PC-3 (cell line): Measurements from ENCODE around the gene DHRS11. TPM values are rescaled to one million over a fixed set of nuclear protein-coding genes. Genes with fewer than 3 reads are reported as not detected.

ENCODE experiments used
- ATAC-seq: fragments of 200-7000 bp; cut with Tn5 transposase; 2 replicates; pipeline ENCODE4 v1.9.1; 2020; ENCODE audit warnings: mild to moderate bottlenecking, moderate library complexity
- BruUV-seq: library from RNA; stranded (reverse); fragments of 400-500 nt; replicated peaks from 2 replicates; lab custom pipeline; 2021; lab: Mats Ljungman, UMichigan
- CTCF ChIA-PET: fragments of 300-600 bp; sonication (Branson Sonifier 250); formaldehyde crosslinking; loops from one replicate; lab custom pipeline; 2022; ENCODE audit warnings: antibody characterized with exemption; lab: Charles Lee
- POLR2A ChIA-PET: fragments of 300-600 bp; sonication (Branson Sonifier 250); formaldehyde crosslinking; loops from one replicate; lab custom pipeline; 2022; ENCODE audit warnings: antibody characterized with exemption; ENCODE audit not compliant: unreplicated experiment; lab: Charles Lee
- DNase-seq: peaks from one replicate; pipeline ENCODE4 v3.0.0-alpha.2; 2015
- H2AFZ ChIP-seq: fragments of 300-600 bp; sonication (generic); 2 replicates; pipeline ENCODE4 v1.6.0; 2016; ENCODE audit warnings: antibody characterized with exemption, low read length
- H3F3A ChIP-seq: fragments of 300-600 bp; sonication (generic); one replicate; pipeline ENCODE4 v1.6.0; 2017; ENCODE audit warnings: antibody characterized with exemption, low read length, control low read depth, mild to moderate bottlenecking; ENCODE audit not compliant: unreplicated experiment
- H3K27ac ChIP-seq: fragments of 300-600 bp; sonication (generic); 2 replicates; pipeline ENCODE4 v1.5.1; 2016; ENCODE audit warnings: mild to moderate bottlenecking, low read length
- H3K27me3 ChIP-seq: fragments of 300-600 bp; sonication (generic); 2 replicates; pipeline ENCODE4 v1.6.1; 2016; ENCODE audit warnings: low read length, mixed read lengths
- H3K36me3 ChIP-seq: fragments of 300-600 bp; sonication (generic); 2 replicates; pipeline ENCODE4 v1.6.1; 2016; ENCODE audit warnings: low read depth, mixed run types, low read length, mixed read lengths
- H3K4me1 ChIP-seq: fragments of 300-600 bp; sonication (generic); 2 replicates; pipeline ENCODE4 v1.5.1; 2016; ENCODE audit warnings: low read length; ENCODE audit not compliant: insufficient read depth
- H3K4me2 ChIP-seq: fragments of 300-600 bp; sonication (generic); 2 replicates; pipeline ENCODE4 v1.6.0; 2016; ENCODE audit warnings: low read length
- H3K4me3 ChIP-seq: fragments of 300-600 bp; sonication (generic); 2 replicates; pipeline ENCODE4 v1.5.1; 2016; ENCODE audit warnings: mild to moderate bottlenecking, low read length, mixed read lengths
- H3K79me2 ChIP-seq: fragments of 300-600 bp; sonication (generic); 2 replicates; pipeline ENCODE4 v1.6.1; 2017; ENCODE audit warnings: low read length, mixed read lengths
- H3K9ac ChIP-seq: fragments of 300-600 bp; sonication (generic); 2 replicates; pipeline ENCODE4 v1.6.0; 2016; ENCODE audit warnings: mild to moderate bottlenecking, low read length
- H3K9me2 ChIP-seq: fragments of 300-600 bp; sonication (generic); replicated peaks from 2 replicates; pipeline ENCODE4 v1.6.1; 2016; ENCODE audit warnings: mixed run types, low read length, mixed read lengths
- H3K9me3 ChIP-seq: fragments of 300-600 bp; sonication (generic); 2 replicates; pipeline ENCODE4 v1.6.1; 2016; ENCODE audit warnings: low read length, mixed read lengths
- H4K20me1 ChIP-seq: fragments of 300-600 bp; sonication (generic); 2 replicates; pipeline ENCODE4 v1.6.1; 2016; ENCODE audit warnings: low read length, mixed read lengths
- CTCF ChIP-seq: fragments of 300-600 bp; sonication (generic); conservative IDR thresholded peaks from 2 replicates; pipeline ENCODE4 v1.5.1; 2017; ENCODE audit warnings: antibody characterized with exemption, low read depth, mild to moderate bottlenecking, low read length
- EZH2 ChIP-seq: fragments of 300-600 bp; sonication (generic); IDR thresholded peaks from one replicate; pipeline ENCODE4 v1.6.1; 2017; ENCODE audit warnings: antibody characterized with exemption, mild to moderate bottlenecking, low read length; ENCODE audit not compliant: unreplicated experiment
- EZH2phosphoT487 ChIP-seq: fragments of 300-600 bp; sonication (generic); IDR thresholded peaks from 2 replicates; pipeline ENCODE4 v1.6.1; 2018; ENCODE audit warnings: mild to moderate bottlenecking, antibody characterized with exemption, low read length, borderline replicate concordance
- intact Hi-C: fragments of 100-400 bp; cut with micrococcal nuclease; formaldehyde crosslinking; loops from 2 replicates; pipeline ENCODE4 v1.9.0; 2023
- total RNA-seq: library from RNA; depleted of rRNA; stranded (reverse); fragments of >200 nt; gene quantifications from 2 replicates; pipeline ENCODE4 v1.2.3, GENCODE V29; 2014

DHRS11 gene
- total RNA-seq, 1 experiment from 2014 or later = 14.8 TPM

GRCh38 chr17:36629970-36630502 is 38.4 kb downstream of the DHRS11 start:
- H3K9ac ChIP-seq = no peak overlapping the region
- no peaks in the 10 kb centered on the region for H3F3A ChIP-seq
- H4K20me1 ChIP-seq = no peaks in the 10 kb centered on the region
- no peaks in the 10 kb centered on the region for H3K9me2 ChIP-seq
- TF ChIP-seq EZH2phosphoT487 (no peak), CTCF (no peak), EZH2 (no peak)
- DNase-seq (no peak), ATAC-seq (no peak)
- no peak overlapping the region for H2AFZ ChIP-seq
- intact Hi-C loops = loop anchor here (5.0 kb wide), 1 partner anchor 322 kb away; no protein-coding TSS in a partner anchor
- H3K36me3 ChIP-seq = no peaks in the 10 kb centered on the region
- H3K9me3 ChIP-seq = no peaks in the 10 kb centered on the region
- H3K4me3 ChIP-seq = no peak overlapping the region
- no peaks in the 10 kb centered on the region for H3K4me1 ChIP-seq
- H3K27me3 ChIP-seq = no peaks in the 10 kb centered on the region
- no peaks in the 10 kb centered on the region for H3K79me2 ChIP-seq
- no TSS peak for BruUV-seq
- no peak overlapping the region for H3K4me2 ChIP-seq
- H3K27ac ChIP-seq = no peak overlapping the region
- CTCF ChIA-PET = no interaction called here
- POLR2A ChIA-PET = no interaction called here

- Histone ChIP-seq H4K20me1 (no peaks in the 10 kb centered on the region), H3K27ac (no peak overlapping the region), H3K36me3 (no peaks in the 10 kb centered on the region), H2AFZ (no peak overlapping the region), H3K4me1 (no peaks in the 10 kb centered on the region), H3K79me2 (no peaks in the 10 kb centered on the region), H3F3A (no peaks in the 10 kb centered on the region), H3K9ac (no peak overlapping the region), H3K4me2 (no peak overlapping the region), H3K4me3 (no peak overlapping the region), H3K9me2 (no peaks in the 10 kb centered on the region), H3K9me3 (no peaks in the 10 kb centered on the region), H3K27me3 (no peaks in the 10 kb centered on the region)
- intact Hi-C loops = no loop called here
- no peak for TF ChIP-seq EZH2
- TF ChIP-seq EZH2phosphoT487 = no peak
- no peak for TF ChIP-seq CTCF
- ChIA-PET POLR2A (no interaction called here), CTCF (no interaction called here)
- DNase-seq = no peak
- no peak for ATAC-seq
- BruUV-seq = no TSS peak
Measured at GRCh38 chr17:36631022-36631421, 39.3 kb downstream of the DHRS11 start.

GRCh38 chr17:36632916-36633771 is 41.5 kb downstream of the DHRS11 start:
- no TSS peak for BruUV-seq
- POLR2A ChIA-PET = no interaction called here
- intact Hi-C loops = no loop called here

More at GRCh38 chr17:36632916-36633771, 41.5 kb downstream of the DHRS11 start:
- Histone ChIP-seq H3K9me3 (no peaks in the 10 kb centered on the region), H3K27ac (no peak overlapping the region), H3K9me2 (no peaks in the 10 kb centered on the region), H3K4me2 (no peak overlapping the region), H3K4me1 (no peaks in the 10 kb centered on the region), H3K36me3 (no peaks in the 10 kb centered on the region), H3K4me3 (no peak overlapping the region), H3K27me3 (no peaks in the 10 kb centered on the region), H3K79me2 (no peaks in the 10 kb centered on the region), H4K20me1 (no peaks in the 10 kb centered on the region), H3F3A (no peaks in the 10 kb centered on the region), H3K9ac (no peak overlapping the region), H2AFZ (no peak overlapping the region)
- DNase-seq (no peak), ATAC-seq (no peak)
- CTCF ChIA-PET = no interaction called here
- no peak for TF ChIP-seq EZH2phosphoT487
- no peak for TF ChIP-seq EZH2
